ENCODE measurements around the gene MRPL22.

MRPL22 gene

GRCh38 chr5:154949781-154950180, 8.9 kb downstream of the MRPL22 start:
- no peak for DNase-seq (ENCODE audit: extremely low spot score)
- CTCF ChIA-PET, result no interaction called here
- TF ChIP-seq CTCF (IDR thresholded peaks at IDR 0.05; ENCODE audit: control extremely low read depth, extremely low read depth, low read depth, missing control alignments), result no peak
- POLR2A ChIA-PET, result no interaction called here

GRCh38 chr5:154956712-154957111, 15.8 kb downstream of the MRPL22 start:
- no peak for DNase-seq (ENCODE audit: extremely low spot score)
- TF ChIP-seq CTCF (IDR thresholded peaks at IDR 0.05; ENCODE audit: control extremely low read depth, extremely low read depth, low read depth, missing control alignments), result no peak
- CTCF ChIA-PET, result interaction anchor here (1.4 to 2.0 kb wide), 2 partner anchors 9 kb away, joined by 4 to 6 read pairs; no protein-coding TSS in a partner anchor
- POLR2A ChIA-PET, result no interaction called here

- peak; percentile 57 for DNase-seq (ENCODE audit: extremely low spot score)
- ChIA-PET CTCF (interaction anchor here (1.3 to 2.0 kb wide), 2 partner anchors 11 to 17 kb away, joined by 3 to 11 read pairs; no protein-coding TSS in a partner anchor), POLR2A (no interaction called here)
- TF ChIP-seq CTCF (IDR thresholded peaks at IDR 0.05; ENCODE audit: control extremely low read depth, extremely low read depth, low read depth, missing control alignments), result no peak
Observed at GRCh38 chr5:154962494-154962893, 21.6 kb downstream of the MRPL22 start.

GRCh38 chr5:154966081-154966841, 25.4 kb downstream of the MRPL22 start:
- CTCF ChIA-PET, result interaction anchor here (1.0 to 1.6 kb wide), 4 partner anchors 10 to 316 kb away, joined by 3 to 6 read pairs (median 4); no protein-coding TSS in a partner anchor
- POLR2A ChIA-PET, result interaction anchor here (0.5 kb wide), 1 partner anchor 37 kb away, joined by 7 read pairs; no protein-coding TSS in a partner anchor
- no peak for TF ChIP-seq CTCF (IDR thresholded peaks at IDR 0.05; ENCODE audit: control extremely low read depth, extremely low read depth, low read depth, missing control alignments)
- no peak for DNase-seq (ENCODE audit: extremely low spot score)

GRCh38 chr5:154966874-154967273, 26.0 kb downstream of the MRPL22 start:
- DNase-seq (ENCODE audit: extremely low spot score), result no peak
- no peak for TF ChIP-seq CTCF (IDR thresholded peaks at IDR 0.05; ENCODE audit: control extremely low read depth, extremely low read depth, low read depth, missing control alignments)
- ChIA-PET POLR2A (no interaction called here), CTCF (no interaction called here)

- TF ChIP-seq CTCF (IDR thresholded peaks at IDR 0.05; ENCODE audit: control extremely low read depth, extremely low read depth, low read depth, missing control alignments), result peak; percentile 48
- CTCF ChIA-PET, result interaction anchor here (0.7 to 1.3 kb wide), 7 partner anchors 9 to 50 kb away, joined by 3 to 6 read pairs (median 4); no protein-coding TSS in a partner anchor
- DNase-seq (ENCODE audit: extremely low spot score), result no peak
Observed at GRCh38 chr5:154967421-154968024, 26.6 kb downstream of the MRPL22 start.

More at GRCh38 chr5:154967421-154968024, 26.6 kb downstream of the MRPL22 start:
- POLR2A ChIA-PET, result no interaction called here

All from GM10248 (cell line).